Activated naive CD8-positive, alpha-beta T cell treated with anti-CD3 and anti-CD28 coated beads, Interleukin-2, amount 50 U/mL, for 16 hours (primary cell): ENCODE results near the gene MAD1L1.
"Not testable (repeated sequence)": the region's sequence is repeated elsewhere in the genome, so short reads cannot be mapped to it uniquely, and the experiment has no call there.

Experiments
- DNase-seq: peaks from one replicate; pipeline ENCODE4 v3.0.0-alpha.2; 2020; ENCODE audit warnings: low read depth, low spot score

The MAD1L1 gene

GRCh38 chr7:1931256-1931950 is 301.3 kb downstream of the MAD1L1 start:
- DNase-seq = no peak

GRCh38 chr7:1930381-1931065 is 302.2 kb downstream of the MAD1L1 start:
- no peak for DNase-seq

GRCh38 chr7:1929349-1929925 is 303.3 kb downstream of the MAD1L1 start:
- not testable (repeated sequence) for DNase-seq

- DNase-seq = no peak
These were observed 303.9 kb downstream of the MAD1L1 start for GRCh38 chr7:1928645-1929348.

- no peak for DNase-seq
These were observed 304.7 kb downstream of the MAD1L1 start for GRCh38 chr7:1927937-1928644.

GRCh38 chr7:1926908-1927306 is 305.8 kb downstream of the MAD1L1 start:
- no peak for DNase-seq

GRCh38 chr7:1925973-1926907 is 306.5 kb downstream of the MAD1L1 start:
- DNase-seq = no peak

- DNase-seq = no peak
These were observed 307.4 kb downstream of the MAD1L1 start for GRCh38 chr7:1925349-1925748.

- DNase-seq = no peak
These were observed 308.4 kb downstream of the MAD1L1 start for GRCh38 chr7:1924258-1924817.

- DNase-seq = no peak
These were observed 309.1 kb downstream of the MAD1L1 start for GRCh38 chr7:1923409-1924257.

GRCh38 chr7:1922870-1923236 is 309.9 kb downstream of the MAD1L1 start:
- DNase-seq = no peak

GRCh38 chr7:1922071-1922869 is 310.5 kb downstream of the MAD1L1 start:
- DNase-seq = peak; percentile 50

- DNase-seq = no peak
These were observed 311.9 kb downstream of the MAD1L1 start for GRCh38 chr7:1920881-1921280.

GRCh38 chr7:1920266-1920681 is 312.5 kb downstream of the MAD1L1 start:
- peak; percentile 14 for DNase-seq

- DNase-seq = no peak
These were observed 313.0 kb downstream of the MAD1L1 start for GRCh38 chr7:1919539-1920265.

GRCh38 chr7:1918881-1919525 is 313.7 kb downstream of the MAD1L1 start:
- DNase-seq = no peak

GRCh38 chr7:1918063-1918645 is 314.6 kb downstream of the MAD1L1 start:
- no peak for DNase-seq
